ENCODE results near the gene KLHDC7A.

KLHDC7A gene

DNA sequence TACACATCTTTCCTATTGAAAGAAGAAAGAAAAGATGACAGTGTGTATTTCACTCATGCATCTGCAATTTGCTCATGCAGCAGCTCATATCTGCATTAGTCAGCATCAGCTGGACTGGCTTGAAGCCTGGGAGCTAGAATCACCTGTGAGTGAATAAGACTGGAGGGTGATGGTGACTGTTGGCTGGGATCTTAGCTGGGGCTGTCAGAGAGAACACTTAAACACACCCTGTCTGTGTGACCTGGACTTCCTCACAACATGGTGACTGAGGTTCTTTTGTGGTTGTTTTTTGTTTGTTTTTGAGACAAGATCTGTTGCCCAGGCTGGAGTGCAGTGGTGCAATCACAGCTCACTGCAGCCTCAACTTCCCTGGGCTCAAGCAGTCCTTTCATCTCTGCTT, 24.9 kb downstream of the KLHDC7A start:
- no peak for DNase-seq
- TF ChIP-seq GATA1 (IDR thresholded peaks at IDR 0.05; ENCODE audit: low read depth, low read length), result no peak
- no peak for TF ChIP-seq POLR2A (IDR thresholded peaks at IDR 0.05; ENCODE audit: low read length)

- no peak for TF ChIP-seq POLR2A (IDR thresholded peaks at IDR 0.05; ENCODE audit: low read length)
- no peak for DNase-seq
Measured at GRCh38 chr1:18508084-18508483, 27.4 kb downstream of the KLHDC7A start.

DNA sequence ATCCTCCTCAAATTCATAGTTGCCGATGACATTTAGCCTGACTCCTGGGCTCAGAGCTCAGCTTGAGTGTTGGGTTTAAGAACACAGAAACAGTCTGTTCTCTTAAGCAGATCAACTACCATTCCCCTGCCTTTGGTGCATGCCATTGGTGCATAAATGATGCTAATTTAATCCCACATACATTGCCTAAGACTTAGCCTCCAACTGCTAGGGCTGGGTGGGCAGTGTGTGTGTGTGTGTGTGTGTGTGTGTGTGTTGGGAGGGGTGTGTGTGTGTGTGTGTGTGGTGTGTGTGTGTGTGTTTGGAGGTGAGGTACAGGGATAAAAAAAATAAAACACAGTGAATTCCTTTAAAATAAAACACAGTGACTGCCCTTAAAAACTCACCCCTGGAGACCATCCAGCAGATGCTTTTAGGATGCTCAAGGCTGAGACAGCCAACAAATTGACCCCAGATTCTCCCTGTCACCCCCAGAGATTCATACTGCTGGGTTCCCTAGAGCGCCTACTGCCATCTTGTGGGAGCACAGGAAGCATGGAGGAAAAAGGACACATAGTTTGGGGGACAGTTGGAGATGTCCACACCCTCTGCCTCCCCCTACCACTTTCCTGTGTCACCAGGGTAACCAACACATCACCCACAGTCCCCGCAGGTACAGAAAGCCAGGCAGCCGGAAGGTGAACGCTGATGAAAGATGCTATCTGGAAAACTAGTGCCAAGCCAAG, 30.6 kb downstream of the KLHDC7A start:
- TF ChIP-seq POLR2A (IDR thresholded peaks at IDR 0.05; ENCODE audit: low read length) (no peak), GATA1 (IDR thresholded peaks at IDR 0.05; ENCODE audit: low read depth, low read length) (no peak)
- DNase-seq, result no peak

DNA sequence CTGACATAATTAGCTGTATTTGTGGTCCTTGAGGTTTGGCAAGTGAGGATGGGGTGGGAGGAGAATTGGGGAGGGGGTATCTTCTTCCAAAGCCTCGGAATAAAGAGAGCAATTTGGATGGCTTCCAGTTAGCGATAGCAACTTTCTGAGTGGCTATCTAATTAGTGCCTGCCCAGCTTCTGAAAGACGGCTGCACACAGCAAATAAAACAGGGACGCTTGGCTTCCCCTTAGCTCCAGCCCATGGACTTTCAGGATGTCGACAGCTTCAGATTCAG, 31.1 kb downstream of the KLHDC7A start:
- TF ChIP-seq POLR2A (IDR thresholded peaks at IDR 0.05; ENCODE audit: low read length) (no peak), GATA1 (IDR thresholded peaks at IDR 0.05; ENCODE audit: low read depth, low read length) (no peak)
- DNase-seq, result no peak

- no peak for DNase-seq
- TF ChIP-seq GATA1 (IDR thresholded peaks at IDR 0.05; ENCODE audit: low read depth, low read length) (no peak), POLR2A (IDR thresholded peaks at IDR 0.05; ENCODE audit: low read length) (no peak)
Measured at GRCh38 chr1:18512883-18513282, 32.2 kb downstream of the KLHDC7A start.

DNA sequence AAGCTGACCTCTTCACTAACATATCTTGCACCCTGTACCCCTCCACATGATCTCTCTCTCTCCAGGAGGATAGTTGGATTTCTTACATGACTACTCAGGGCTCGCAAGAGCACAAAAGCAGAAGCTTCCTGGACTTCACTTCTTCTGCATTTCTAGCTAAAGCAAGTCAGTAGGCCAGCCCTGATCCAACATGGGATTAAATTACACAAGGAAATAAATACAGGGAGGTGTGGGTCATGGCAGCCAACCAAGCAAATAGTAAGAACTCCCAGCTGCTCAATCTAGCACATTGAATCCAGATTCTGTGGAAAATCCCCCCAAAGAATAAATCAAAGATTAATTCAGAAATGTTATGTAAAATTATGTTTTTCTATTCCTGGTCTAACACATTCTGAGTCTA, 33.3 kb downstream of the KLHDC7A start:
- TF ChIP-seq GATA1 (IDR thresholded peaks at IDR 0.05; ENCODE audit: low read depth, low read length) (no peak), POLR2A (IDR thresholded peaks at IDR 0.05; ENCODE audit: low read length) (no peak)
- DNase-seq, result no peak

GRCh38 chr1:18515120-18515667, 34.5 kb downstream of the KLHDC7A start:
- no peak for TF ChIP-seq POLR2A (IDR thresholded peaks at IDR 0.05; ENCODE audit: low read length)
- TF ChIP-seq GATA1 (IDR thresholded peaks at IDR 0.05; ENCODE audit: low read depth, low read length), result no peak
- no peak for DNase-seq

GRCh38 chr1:18516473-18516872, 35.7 kb downstream of the KLHDC7A start:
- no peak for TF ChIP-seq POLR2A (IDR thresholded peaks at IDR 0.05; ENCODE audit: low read length)
- DNase-seq, result no peak

DNA sequence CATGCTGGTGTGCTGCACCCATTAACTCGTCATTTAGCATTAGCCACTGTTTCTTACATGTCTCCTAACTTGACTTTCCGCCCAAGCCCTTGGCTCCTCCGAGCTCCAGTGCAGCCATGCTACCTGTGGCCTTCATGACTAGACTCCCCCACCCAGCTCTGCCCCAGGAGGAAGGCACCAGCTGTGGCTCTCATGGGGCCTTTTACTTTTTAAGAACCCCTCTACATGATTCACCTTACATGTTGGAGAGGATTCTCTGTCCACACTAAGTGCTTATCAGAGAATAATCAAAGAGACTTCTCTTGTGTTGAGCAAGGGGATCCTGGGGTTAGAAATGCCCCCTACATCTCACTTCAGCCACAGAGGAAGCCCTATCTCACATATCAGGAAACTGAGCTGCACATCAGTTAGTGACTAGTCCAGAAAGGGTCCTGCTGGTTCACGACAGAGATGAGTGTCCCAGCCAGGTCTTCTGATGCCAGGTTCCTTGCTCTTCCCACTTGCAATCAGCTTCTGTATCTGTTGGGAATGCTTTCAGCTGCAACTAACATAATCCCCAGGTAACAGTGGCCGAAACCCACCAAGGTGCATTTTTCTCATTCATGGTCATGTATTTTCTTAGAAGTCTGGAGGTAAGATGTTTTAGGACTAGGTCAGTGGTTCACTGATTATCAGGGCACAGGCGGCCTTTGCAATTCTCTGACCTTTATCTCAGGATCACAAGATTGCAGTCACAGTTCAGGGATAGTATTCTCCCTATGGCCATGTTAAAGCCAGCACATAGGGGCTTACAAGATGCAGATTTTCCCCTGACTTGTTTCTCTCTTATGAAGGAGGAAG, 45.9 kb downstream of the KLHDC7A start:
- DNase-seq, result no peak
- no peak for TF ChIP-seq POLR2A (IDR thresholded peaks at IDR 0.05; ENCODE audit: low read length)
- no peak for TF ChIP-seq GATA1 (IDR thresholded peaks at IDR 0.05; ENCODE audit: low read depth, low read length)

GRCh38 chr1:18527514-18527913, 46.8 kb downstream of the KLHDC7A start:
- DNase-seq, result no peak
- TF ChIP-seq POLR2A (IDR thresholded peaks at IDR 0.05; ENCODE audit: low read length) (no peak), GATA1 (IDR thresholded peaks at IDR 0.05; ENCODE audit: low read depth, low read length) (no peak)

DNA sequence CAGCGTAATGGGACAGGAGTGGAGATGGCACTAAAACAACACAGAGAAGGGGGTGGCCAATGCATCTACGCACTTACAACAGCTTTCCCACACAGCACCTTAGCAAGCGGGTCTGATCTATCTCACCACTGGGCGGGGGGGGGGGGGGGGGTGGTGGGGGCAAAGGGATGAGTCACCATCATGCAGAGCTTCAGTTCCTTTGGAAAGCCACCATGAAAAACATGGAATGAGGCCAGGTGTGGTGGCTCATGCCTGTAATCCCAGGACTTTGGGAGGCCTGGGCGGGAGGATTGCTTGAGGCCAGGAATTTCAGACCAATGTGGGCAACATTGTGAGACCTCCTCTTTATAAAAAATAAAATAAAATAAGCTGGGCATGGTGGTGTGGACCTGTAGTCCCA, 47.2 kb downstream of the KLHDC7A start:
- no peak for TF ChIP-seq POLR2A (IDR thresholded peaks at IDR 0.05; ENCODE audit: low read length)
- no peak for TF ChIP-seq GATA1 (IDR thresholded peaks at IDR 0.05; ENCODE audit: low read depth, low read length)
- no peak for DNase-seq

GRCh38 chr1:18528616-18529015, 47.9 kb downstream of the KLHDC7A start:
- DNase-seq, result no peak
- TF ChIP-seq GATA1 (IDR thresholded peaks at IDR 0.05; ENCODE audit: low read depth, low read length) (no peak), POLR2A (IDR thresholded peaks at IDR 0.05; ENCODE audit: low read length) (no peak)

DNA sequence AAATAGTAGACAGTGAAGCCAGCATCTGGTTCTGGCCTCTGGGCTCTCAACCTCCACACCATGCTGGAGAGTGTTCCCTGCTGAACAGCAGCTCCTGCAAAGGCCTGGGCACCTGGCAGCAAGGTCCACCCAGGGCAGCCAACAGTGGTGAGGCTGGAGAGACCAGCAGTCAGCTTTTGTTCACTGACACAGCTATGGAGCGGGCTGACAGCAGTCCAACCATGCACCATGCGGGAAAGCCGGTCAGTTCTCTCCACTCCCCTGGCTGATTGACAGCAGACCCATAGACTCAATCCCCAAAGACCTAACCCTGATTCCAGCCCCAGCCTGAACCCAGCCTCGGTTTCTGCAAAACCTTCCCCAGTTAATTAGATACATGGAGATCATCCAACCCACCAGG, 49.0 kb downstream of the KLHDC7A start:
- TF ChIP-seq GATA1 (IDR thresholded peaks at IDR 0.05; ENCODE audit: low read depth, low read length) (no peak), POLR2A (IDR thresholded peaks at IDR 0.05; ENCODE audit: low read length) (no peak)
- DNase-seq, result no peak

DNA sequence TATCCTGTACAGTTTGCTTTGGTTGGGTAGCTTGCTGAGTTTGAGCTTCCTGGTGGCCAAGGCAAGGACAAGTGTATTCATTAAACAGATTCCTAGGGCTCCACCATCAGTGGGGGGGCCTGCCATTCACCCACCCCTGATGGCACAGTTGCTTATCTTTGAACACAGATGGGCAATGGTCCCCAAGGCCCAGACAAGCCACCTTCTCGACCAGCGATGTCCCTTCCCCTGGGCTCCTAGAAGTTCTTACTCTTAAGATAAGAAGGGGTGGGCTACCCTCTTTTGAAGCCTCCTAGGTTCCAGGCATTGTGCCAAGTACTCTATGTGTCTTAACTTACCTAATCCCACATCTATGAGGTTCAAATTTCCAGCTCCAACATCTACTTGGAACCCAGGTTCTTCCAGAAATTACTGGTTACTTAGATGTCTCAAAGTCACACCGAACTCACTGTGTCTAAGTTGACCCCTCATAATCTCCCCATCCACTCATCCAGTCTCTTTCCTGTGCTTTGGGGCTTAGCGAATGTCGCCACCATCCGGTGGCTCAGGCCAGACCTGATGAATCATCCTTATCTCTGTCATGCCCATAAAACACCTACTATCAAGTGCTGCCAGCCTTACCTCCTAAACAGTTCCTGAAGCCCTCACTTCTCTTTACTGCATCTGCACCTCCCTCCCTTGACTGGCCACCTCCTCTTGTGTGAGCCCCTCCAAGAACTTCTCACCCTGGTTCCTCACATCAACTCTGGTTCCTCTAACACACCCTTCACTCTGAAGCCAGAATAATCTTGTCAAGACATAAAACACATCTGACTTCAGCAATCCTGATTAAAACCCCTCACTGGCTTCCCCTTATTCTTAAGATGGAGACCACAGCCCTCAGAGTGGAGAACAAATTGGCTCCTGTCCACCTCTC, 50.1 kb downstream of the KLHDC7A start:
- peak; percentile 32 to 33 for DNase-seq
- no peak for TF ChIP-seq POLR2A (IDR thresholded peaks at IDR 0.05; ENCODE audit: low read length)
- no peak for TF ChIP-seq GATA1 (IDR thresholded peaks at IDR 0.05; ENCODE audit: low read depth, low read length)
